Vagina (tissue), 2 donors: Measurements from ENCODE around the gene RSRC2. TPM values are rescaled to one million over a fixed set of nuclear protein-coding genes. Genes with fewer than 3 reads are reported as not detected.

Experiments used
- DNase-seq, 2 donors: peaks; one replicate each; pipeline ENCODE4 v3.0.0-alpha.2; 2017; ENCODE audit errors: extremely low spot score in 2 of 2
- H3K27ac ChIP-seq: fragments of 200-600 bp; sonication (generic); one replicate; pipeline ENCODE4 v1.5.1; 2019
- H3K27me3 ChIP-seq: fragments of 200-600 bp; sonication (generic); one replicate; pipeline ENCODE4 v1.5.1; 2019
- H3K36me3 ChIP-seq, 2 donors: fragments of 200-600 bp; sonication (generic); one replicate each; pipeline ENCODE4 v1.5.1; 2017 to 2019
- H3K4me1 ChIP-seq: fragments of 200-600 bp; sonication (generic); one replicate; pipeline ENCODE4 v1.5.1; 2019
- H3K4me3 ChIP-seq, 2 donors: fragments of 200-600 bp; sonication (generic); 1 replicate in 1 of 2; 2 replicates in 1 of 2; pipeline ENCODE4 v1.5.1; 2016 to 2019
- H3K9me3 ChIP-seq: fragments of 200-600 bp; sonication (generic); one replicate; pipeline ENCODE4 v1.5.1; 2019
- POLR2A ChIP-seq, 2 donors: fragments of 450-650 bp; IDR thresholded peaks; one replicate each; pipeline ENCODE4 v1.6.1; 2017; ENCODE audit warnings: antibody characterized with exemption in 2 of 2, mild to moderate bottlenecking in 2 of 2, moderate library complexity in 2 of 2
- POLR2AphosphoS5 ChIP-seq, 2 donors: sonication (generic); formaldehyde crosslinking; IDR thresholded peaks; one replicate each; pipeline ENCODE4 v1.9.0; 2017; ENCODE audit warnings: antibody characterized with exemption in 2 of 2, mild to moderate bottlenecking in 2 of 2, low read depth in 1 of 2; ENCODE audit not compliant: insufficient read depth in 1 of 2
- intact Hi-C: fragments of 100-400 bp; cut with DNase I; formaldehyde crosslinking; loops from one replicate; pipeline ENCODE4 v1.15.1; 2023
- total RNA-seq: library from RNA; depleted of rRNA; stranded (reverse); fragments of >200 nt; gene quantifications from one replicate; pipeline ENCODE4 v1.2.3, GENCODE V29; 2016
- TF ChIP-seq, protein P1 (sequence below), 3 experiments: fragments of 450-650 bp in 2 of 3; fragments of 200-600 bp in 1 of 3; sonication (generic) in 1 of 3; IDR thresholded peaks; one replicate each; pipeline ENCODE4 v1.5.1; 2017 to 2019; ENCODE audit warnings: antibody characterized with exemption in 3 of 3, mild to moderate bottlenecking in 2 of 3, moderate library complexity in 2 of 3

RSRC2 gene
- total RNA-seq, 1 donor from 2014 or later: 93.3 TPM

- TF ChIP-seq POLR2A (IDR thresholded peaks at IDR 0.05) (no peak), POLR2AphosphoS5 (IDR thresholded peaks at IDR 0.05; ENCODE audit: insufficient read depth in 1 of 2, low read depth in 1 of 2) (no peak)
- TF ChIP-seq, protein P1, sequence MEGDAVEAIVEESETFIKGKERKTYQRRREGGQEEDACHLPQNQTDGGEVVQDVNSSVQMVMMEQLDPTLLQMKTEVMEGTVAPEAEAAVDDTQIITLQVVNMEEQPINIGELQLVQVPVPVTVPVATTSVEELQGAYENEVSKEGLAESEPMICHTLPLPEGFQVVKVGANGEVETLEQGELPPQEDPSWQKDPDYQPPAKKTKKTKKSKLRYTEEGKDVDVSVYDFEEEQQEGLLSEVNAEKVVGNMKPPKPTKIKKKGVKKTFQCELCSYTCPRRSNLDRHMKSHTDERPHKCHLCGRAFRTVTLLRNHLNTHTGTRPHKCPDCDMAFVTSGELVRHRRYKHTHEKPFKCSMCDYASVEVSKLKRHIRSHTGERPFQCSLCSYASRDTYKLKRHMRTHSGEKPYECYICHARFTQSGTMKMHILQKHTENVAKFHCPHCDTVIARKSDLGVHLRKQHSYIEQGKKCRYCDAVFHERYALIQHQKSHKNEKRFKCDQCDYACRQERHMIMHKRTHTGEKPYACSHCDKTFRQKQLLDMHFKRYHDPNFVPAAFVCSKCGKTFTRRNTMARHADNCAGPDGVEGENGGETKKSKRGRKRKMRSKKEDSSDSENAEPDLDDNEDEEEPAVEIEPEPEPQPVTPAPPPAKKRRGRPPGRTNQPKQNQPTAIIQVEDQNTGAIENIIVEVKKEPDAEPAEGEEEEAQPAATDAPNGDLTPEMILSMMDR (IDR thresholded peaks at IDR 0.05): no peak
Measured at GRCh38 chr12:122527478-122527944, 775 bp upstream of the RSRC2 start.

GRCh38 chr12:122523846-122524718, 2.7 kb downstream of the RSRC2 start:
- intact Hi-C loops: no loop called here
- H3K27ac ChIP-seq: peak overlapping the region; percentile 42

More at GRCh38 chr12:122527478-122527944, 775 bp upstream of the RSRC2 start:
- Histone ChIP-seq H3K4me3 (peak overlapping the region; percentile 52 to 67), H3K36me3 (no peaks in the 10 kb centered on the region), H3K9me3 (no peaks in the 10 kb centered on the region), H3K4me1 (peaks cover 40% of the 10 kb centered on the region), H3K27ac (peak overlapping the region; percentile 95), H3K27me3 (no peaks in the 10 kb centered on the region)
- no peak for DNase-seq
- intact Hi-C loops: no loop called here

DNA sequence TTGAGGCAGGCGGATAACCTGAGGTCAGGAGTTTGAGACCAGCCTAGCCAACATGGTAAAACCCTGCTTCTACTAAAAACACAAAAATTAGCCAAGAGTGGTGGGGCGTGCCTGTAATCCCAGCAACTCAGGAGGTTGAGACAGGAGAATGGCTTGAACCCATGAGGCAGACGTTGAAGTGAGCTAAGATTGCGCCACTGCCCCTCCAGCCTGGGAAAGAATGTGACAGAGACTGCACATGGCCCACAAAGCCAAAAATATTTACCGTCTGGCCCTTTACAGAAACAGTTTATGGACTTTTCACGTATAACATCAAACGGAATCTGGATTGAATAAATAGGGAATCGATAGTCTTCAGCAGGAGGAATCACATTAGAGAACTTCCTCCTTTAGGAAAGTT, 3.5 kb downstream of the RSRC2 start:
- peaks cover 2 to 38% of the 10 kb centered on the region in 2 donors for H3K36me3 ChIP-seq
- H3K9me3 ChIP-seq: no peaks in the 10 kb centered on the region
- no peaks in the 10 kb centered on the region for H3K27me3 ChIP-seq
- no peak for DNase-seq
- H3K4me1 ChIP-seq: peaks cover 48% of the 10 kb centered on the region
- no peak overlapping the region for H3K27ac ChIP-seq
- intact Hi-C loops: no loop called here
- TF ChIP-seq POLR2AphosphoS5 (IDR thresholded peaks at IDR 0.05; ENCODE audit: insufficient read depth in 1 of 2, low read depth in 1 of 2) (no peak), POLR2A (IDR thresholded peaks at IDR 0.05) (no peak)
- TF ChIP-seq, protein P1 (IDR thresholded peaks at IDR 0.05): no peak
- H3K4me3 ChIP-seq: peak overlapping the region; percentile 7 to 28

More at GRCh38 chr12:122523846-122524718, 2.7 kb downstream of the RSRC2 start:
- DNase-seq: no peak
- Histone ChIP-seq H3K4me3 (peak overlapping the region; percentile 28 to 67), H3K4me1 (peaks cover 48% of the 10 kb centered on the region), H3K27me3 (no peaks in the 10 kb centered on the region), H3K9me3 (no peaks in the 10 kb centered on the region), H3K36me3 (peaks cover 0 to 30% of the 10 kb centered on the region in 2 donors)
- TF ChIP-seq POLR2AphosphoS5 (IDR thresholded peaks at IDR 0.05; ENCODE audit: insufficient read depth in 1 of 2, low read depth in 1 of 2): no peak
- TF ChIP-seq, protein P1 (IDR thresholded peaks at IDR 0.05): no peak
- TF ChIP-seq POLR2A (IDR thresholded peaks at IDR 0.05): no peak

GRCh38 chr12:122520676-122521075, 6.1 kb downstream of the RSRC2 start:
- Histone ChIP-seq H3K36me3 (peaks cover 13 to 64% of the 10 kb centered on the region in 2 donors), H3K4me1 (peaks cover 37% of the 10 kb centered on the region), H3K27ac (no peak overlapping the region), H3K9me3 (no peaks in the 10 kb centered on the region), H3K4me3 (no peak overlapping the region), H3K27me3 (no peaks in the 10 kb centered on the region)
- TF ChIP-seq POLR2A (IDR thresholded peaks at IDR 0.05): no peak
- DNase-seq: no peak
- intact Hi-C loops: no loop called here

GRCh38 chr12:122519418-122519817, 7.3 kb downstream of the RSRC2 start:
- no peak for DNase-seq
- intact Hi-C loops: no loop called here
- H3K27ac ChIP-seq: no peak overlapping the region
- H3K4me3 ChIP-seq: no peak overlapping the region
- H3K9me3 ChIP-seq: no peaks in the 10 kb centered on the region
- peaks cover 27% of the 10 kb centered on the region for H3K4me1 ChIP-seq
- TF ChIP-seq, protein P1 (IDR thresholded peaks at IDR 0.05): no peak
- TF ChIP-seq POLR2AphosphoS5 (IDR thresholded peaks at IDR 0.05; ENCODE audit: insufficient read depth in 1 of 2, low read depth in 1 of 2) (no peak), POLR2A (IDR thresholded peaks at IDR 0.05) (no peak)
- H3K27me3 ChIP-seq: no peaks in the 10 kb centered on the region
- H3K36me3 ChIP-seq: peaks cover 13 to 76% of the 10 kb centered on the region in 2 donors
